ENCODE measurements around the gene RMND5A. TPM values are rescaled to one million over a fixed set of nuclear protein-coding genes. Genes with fewer than 3 reads are reported as not detected.
"Not testable (repeated sequence)": the region's sequence is repeated elsewhere in the genome, so short reads cannot be mapped to it uniquely, and the experiment has no call there.

The RMND5A gene
- total RNA-seq, 4 donors from 2014 or later = 72.5 to 92.4 (median 85.8) TPM

GRCh38 chr2:86734896-86735295 is 14.8 kb downstream of the RMND5A start:
- intact Hi-C loops (cut with DNase I; ENCODE audit: low total_unique reads); DNase-seq (ENCODE audit: low spot score in 2 of 2); H3K4me3 ChIP-seq (ENCODE audit: low read depth, poor library complexity, severe bottlenecking): not testable (repeated sequence)
- no CpG with 5 or more reads among the region's 1 CpG for WGBS, 2 donors

DNA sequence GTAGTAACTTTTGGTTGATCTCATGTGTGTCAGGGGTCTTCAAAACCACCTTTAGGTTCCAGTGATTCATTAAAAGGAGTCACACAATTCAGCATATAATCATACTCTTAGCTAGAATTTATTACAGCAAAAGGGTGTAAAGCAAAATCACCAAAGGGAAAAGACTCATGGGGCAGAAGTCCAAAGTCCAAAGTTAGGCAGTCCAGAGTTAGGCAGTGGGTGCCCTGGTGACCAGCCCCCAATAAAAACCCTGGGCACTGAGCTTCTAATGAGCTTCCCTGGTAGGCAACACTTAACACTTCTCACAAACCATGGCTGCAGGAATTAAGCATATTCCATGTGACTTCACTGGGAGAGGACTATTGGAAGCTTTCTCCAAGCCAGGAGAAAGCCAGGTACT is 19.4 kb downstream of the RMND5A start:
- DNase-seq (ENCODE audit: low spot score in 2 of 2); intact Hi-C loops (cut with DNase I; ENCODE audit: low total_unique reads); H3K4me3 ChIP-seq (ENCODE audit: low read depth, poor library complexity, severe bottlenecking): not testable (repeated sequence)

DNA sequence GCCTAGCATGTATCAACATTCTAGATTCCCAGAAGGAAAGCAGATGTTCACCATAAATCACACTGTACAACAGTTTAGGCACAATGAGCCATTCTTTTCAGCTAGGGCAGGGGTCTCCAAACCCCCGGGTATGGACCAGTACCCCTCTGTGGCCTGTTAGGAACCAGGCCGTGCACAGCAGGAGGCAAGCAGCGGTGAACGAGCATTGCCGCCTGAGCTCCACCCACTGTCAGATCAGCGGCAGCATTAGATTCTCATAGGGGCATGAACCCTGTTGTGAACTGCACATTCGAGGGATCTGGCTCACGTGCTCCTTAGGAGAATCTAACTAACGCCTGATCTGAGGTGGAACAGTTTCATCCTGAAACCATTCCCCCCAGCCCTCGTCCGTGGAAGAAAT is 19.8 kb downstream of the RMND5A start:
- DNase-seq (ENCODE audit: low spot score in 2 of 2); intact Hi-C loops (cut with DNase I; ENCODE audit: low total_unique reads); H3K4me3 ChIP-seq (ENCODE audit: low read depth, poor library complexity, severe bottlenecking): not testable (repeated sequence)
- WGBS, 2 donors = no CpG with 5 or more reads among the region's 11 CpGs

GRCh38 chr2:86741889-86742498 is 21.9 kb downstream of the RMND5A start:
- intact Hi-C loops (cut with DNase I; ENCODE audit: low total_unique reads); H3K4me3 ChIP-seq (ENCODE audit: low read depth, poor library complexity, severe bottlenecking); DNase-seq (ENCODE audit: low spot score in 2 of 2): not testable (repeated sequence)
- 100% methylated on average over 1 of the region's 4 CpGs; no CpG with 5 or more reads in 1 of the 2 donors for WGBS, 2 donors

DNA sequence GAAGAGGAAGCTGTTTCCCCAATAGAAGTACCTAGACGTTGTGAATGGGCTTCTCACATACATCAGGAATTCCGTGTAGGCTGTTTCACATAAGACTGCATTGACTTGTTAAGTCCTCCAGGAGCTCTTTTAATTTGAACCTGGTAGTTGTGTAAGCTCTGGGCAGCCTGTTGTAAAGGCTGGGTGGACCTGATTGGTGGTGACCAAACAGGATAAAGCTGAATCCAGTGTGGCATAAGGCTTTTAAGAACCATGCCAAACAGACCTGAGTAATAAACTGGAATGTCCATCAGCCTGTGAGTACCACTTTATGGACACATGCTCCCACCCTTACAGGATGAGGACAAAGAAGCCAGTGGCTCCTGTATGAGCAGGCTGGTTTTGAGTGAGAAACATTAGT is 24.1 kb downstream of the RMND5A start:
- 76 to 87% methylated on average over 2 of the region's 2 CpGs for WGBS, 2 donors
- H3K4me3 ChIP-seq (ENCODE audit: low read depth, poor library complexity, severe bottlenecking) = no peak overlapping the region
- intact Hi-C loops (cut with DNase I; ENCODE audit: low total_unique reads) = no loop called here
- TF ChIP-seq POLR2A (IDR thresholded peaks at IDR 0.05) (no peak), CTCF (IDR thresholded peaks at IDR 0.05) (no peak)
- no peak for DNase-seq (ENCODE audit: low spot score in 2 of 2)

- intact Hi-C loops (cut with DNase I; ENCODE audit: low total_unique reads) = no loop called here
- DNase-seq (ENCODE audit: low spot score in 2 of 2) = no peak
- TF ChIP-seq POLR2A (IDR thresholded peaks at IDR 0.05) = no peak
- TF ChIP-seq CTCF (IDR thresholded peaks at IDR 0.05) = no peak
- H3K4me3 ChIP-seq (ENCODE audit: low read depth, poor library complexity, severe bottlenecking) = no peak overlapping the region
These were observed 26.8 kb downstream of the RMND5A start for GRCh38 chr2:86746939-86747338.

GRCh38 chr2:86747711-86748639 is 27.9 kb downstream of the RMND5A start:
- TF ChIP-seq CTCF (IDR thresholded peaks at IDR 0.05) = no peak
- TF ChIP-seq POLR2A (IDR thresholded peaks at IDR 0.05) = no peak
- no peak overlapping the region for H3K4me3 ChIP-seq (ENCODE audit: low read depth, poor library complexity, severe bottlenecking)
- intact Hi-C loops (cut with DNase I; ENCODE audit: low total_unique reads) = no loop called here
- no peak for DNase-seq (ENCODE audit: low spot score in 2 of 2)
- 78 to 81% methylated on average over 9 of the region's 9 CpGs for WGBS, 2 donors
